Skin epidermis (tissue), 12 donors: ENCODE measurements around the gene XKR7.
"Not testable (repeated sequence)": the region's sequence is repeated elsewhere in the genome, so short reads cannot be mapped to it uniquely, and the experiment has no call there.

Experiments used
- H3K27ac ChIP-seq, 21 experiments: fragments of 200-600 bp; sonication (generic) in 11 of 21; one replicate each; pipeline ENCODE4 v1.5.0; 2020; ENCODE audit warnings: mild to moderate bottlenecking in 3 of 21, inconsistent platforms in 2 of 21, moderate library complexity in 2 of 21
- H3K4me3 ChIP-seq, 7 experiments: fragments of 200-600 bp; sonication (generic) in 2 of 7; one replicate each; pipeline ENCODE4 v1.5.0; 2020; ENCODE audit warnings: inconsistent platforms in 2 of 7, mild to moderate bottlenecking in 2 of 7, moderate library complexity in 1 of 7

XKR7 gene, protein sequence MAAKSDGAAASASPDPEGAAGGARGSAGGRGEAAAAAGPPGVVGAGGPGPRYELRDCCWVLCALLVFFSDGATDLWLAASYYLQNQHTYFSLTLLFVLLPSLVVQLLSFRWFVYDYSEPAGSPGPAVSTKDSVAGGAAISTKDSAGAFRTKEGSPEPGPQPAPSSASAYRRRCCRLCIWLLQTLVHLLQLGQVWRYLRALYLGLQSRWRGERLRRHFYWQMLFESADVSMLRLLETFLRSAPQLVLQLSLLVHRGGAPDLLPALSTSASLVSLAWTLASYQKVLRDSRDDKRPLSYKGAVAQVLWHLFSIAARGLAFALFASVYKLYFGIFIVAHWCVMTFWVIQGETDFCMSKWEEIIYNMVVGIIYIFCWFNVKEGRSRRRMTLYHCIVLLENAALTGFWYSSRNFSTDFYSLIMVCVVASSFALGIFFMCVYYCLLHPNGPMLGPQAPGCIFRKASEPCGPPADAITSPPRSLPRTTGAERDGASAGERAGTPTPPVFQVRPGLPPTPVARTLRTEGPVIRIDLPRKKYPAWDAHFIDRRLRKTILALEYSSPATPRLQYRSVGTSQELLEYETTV

DNA sequence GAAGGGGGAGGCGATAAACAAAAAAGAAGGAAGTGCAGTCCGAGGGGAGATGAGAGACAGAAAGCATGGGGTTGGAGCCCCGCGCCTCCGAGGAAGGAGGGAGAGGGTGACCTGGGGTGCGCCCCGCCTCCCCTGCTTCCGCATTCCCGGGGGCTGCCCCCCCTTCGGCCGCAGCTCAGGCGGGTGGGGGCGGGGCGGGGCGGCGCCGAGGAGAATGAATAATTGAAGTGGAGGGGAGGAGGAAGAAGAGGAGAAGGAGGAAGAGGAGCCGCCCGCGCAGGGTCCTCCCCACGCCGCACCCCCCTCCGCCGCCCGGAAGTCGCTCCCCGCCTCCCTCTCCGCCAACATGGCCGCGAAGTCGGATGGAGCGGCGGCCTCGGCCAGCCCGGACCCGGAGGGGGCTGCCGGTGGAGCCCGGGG is at the start of gene XKR7:
Gene XKR7, plus strand, starts transcription at position 322 of the 420 bp plus-strand sequence. Its CDS starts 25 bp downstream, at position 347.
- H3K27ac ChIP-seq = no peak within 1 kb of the TSS
- H3K4me3 ChIP-seq = peak within 1 kb of the TSS in 2 of 7 experiments; percentile 5 to 24

DNA sequence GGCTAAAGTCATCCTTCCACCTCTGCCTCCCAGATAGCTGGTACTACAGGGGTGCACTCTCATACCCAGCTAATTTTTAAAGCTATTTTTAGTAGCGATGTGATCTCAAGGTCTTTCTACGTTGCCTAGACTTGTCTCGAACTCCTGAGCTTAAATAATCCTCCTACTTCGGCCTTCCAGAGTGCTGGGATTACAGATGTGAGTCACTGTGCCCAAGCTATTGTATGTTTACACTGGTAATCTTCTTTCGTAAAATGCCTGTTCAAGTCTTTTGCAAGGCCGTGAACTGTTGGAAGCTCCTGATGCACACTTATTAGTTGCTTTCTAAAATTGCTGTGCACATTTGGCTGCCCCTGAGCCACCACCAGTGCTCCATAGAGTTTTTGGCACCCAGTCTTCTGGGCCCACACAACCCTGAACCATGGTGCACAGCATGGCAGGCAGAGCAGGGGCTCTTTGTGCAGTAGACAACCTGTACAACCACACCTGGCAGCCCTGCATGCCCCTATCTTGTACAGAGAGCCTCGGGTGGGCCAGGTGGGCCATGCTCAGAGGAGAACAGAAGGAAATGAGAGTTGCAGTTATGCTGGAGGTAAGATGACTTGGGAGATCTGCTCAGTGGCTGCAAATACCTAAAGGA is 49.4 kb upstream of the XKR7 start:
- Histone ChIP-seq H3K27ac (no peak overlapping the region), H3K4me3 (no peak overlapping the region)

DNA sequence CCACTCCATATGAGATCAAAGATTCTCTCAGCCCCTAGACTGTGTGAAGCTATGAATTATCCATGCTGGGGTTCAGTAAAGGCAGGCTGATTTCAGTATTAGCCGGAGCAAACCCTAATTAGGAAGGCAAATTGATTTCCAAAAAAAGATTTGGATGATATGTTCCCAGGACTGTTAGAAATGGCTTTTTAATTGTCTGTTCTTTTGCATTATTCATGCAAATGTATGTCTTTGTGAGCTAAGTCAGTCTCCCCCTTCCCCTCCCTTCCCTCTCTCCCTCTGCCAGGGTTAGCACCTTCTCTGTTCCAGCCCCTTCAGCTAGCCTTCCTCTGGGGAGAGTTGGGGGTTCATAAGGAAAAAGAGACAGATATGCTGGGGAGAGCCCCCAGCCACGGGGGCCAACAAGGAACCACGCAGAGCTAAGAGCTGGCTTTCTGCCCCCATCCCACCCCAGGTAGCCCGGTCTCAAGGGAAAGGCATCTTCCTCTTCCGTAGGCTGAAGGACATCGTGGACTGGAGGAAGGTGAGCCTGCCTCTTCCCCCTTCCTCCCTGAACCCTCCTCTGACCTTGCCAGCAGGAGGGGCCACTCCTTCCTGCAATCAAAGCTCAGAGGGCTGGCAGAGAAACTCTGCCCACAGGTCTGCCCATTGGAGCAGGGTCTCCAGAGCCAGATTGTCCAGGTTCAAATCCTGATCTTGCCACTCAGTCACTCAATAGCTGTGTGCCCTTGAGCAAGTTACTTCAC is 48.4 kb upstream of the XKR7 start:
- Histone ChIP-seq H3K4me3 (no peak overlapping the region), H3K27ac (no peak overlapping the region)

DNA sequence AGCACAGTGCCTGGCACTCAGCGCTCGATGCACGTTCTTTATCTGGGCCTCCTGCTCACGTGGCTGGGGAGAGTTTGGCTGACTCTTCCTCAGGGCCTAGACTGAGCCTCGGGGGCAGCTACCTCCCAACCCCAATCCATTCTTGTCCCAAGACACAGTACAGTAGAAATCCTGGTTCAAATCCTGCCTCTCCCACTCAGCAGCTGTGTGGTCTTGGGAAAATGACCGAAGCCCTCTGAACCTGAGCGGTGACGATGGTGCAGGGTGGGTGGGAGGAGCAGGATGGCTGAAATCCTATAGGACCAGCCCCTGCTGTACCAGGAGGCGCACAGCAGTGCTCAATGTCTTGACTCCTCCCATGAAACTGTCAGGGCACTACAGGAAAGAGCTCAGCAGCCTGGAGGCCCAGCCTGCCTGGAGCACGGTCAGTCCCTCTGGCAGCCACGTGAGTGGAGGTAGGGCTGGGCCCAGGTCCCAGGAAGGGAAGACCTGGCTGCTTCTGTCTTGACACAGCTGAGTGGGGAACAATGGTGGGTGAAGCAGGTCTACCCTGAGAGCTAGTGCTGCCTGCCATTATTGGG is 47.6 kb upstream of the XKR7 start:
- no peak overlapping the region for H3K4me3 ChIP-seq
- no peak overlapping the region for H3K27ac ChIP-seq

DNA sequence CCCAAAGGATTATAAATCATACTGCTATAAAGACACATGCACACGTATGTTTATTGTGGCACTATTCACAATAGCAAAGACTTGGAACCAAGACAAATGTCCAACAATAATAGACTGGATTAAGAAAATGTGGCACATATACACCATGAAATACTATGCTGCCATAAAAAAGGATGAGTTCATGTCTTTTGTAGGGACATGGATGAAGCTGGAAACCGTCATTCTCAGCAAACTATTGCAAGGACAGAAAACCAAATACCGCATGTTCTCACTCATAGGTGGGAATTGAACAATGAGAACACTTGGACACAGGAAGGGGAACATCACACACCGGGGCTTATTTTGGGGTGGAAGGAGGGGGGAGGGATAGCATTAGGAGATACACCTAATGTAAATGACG is 46.5 kb upstream of the XKR7 start:
- not testable (repeated sequence) for H3K27ac ChIP-seq, H3K4me3 ChIP-seq

DNA sequence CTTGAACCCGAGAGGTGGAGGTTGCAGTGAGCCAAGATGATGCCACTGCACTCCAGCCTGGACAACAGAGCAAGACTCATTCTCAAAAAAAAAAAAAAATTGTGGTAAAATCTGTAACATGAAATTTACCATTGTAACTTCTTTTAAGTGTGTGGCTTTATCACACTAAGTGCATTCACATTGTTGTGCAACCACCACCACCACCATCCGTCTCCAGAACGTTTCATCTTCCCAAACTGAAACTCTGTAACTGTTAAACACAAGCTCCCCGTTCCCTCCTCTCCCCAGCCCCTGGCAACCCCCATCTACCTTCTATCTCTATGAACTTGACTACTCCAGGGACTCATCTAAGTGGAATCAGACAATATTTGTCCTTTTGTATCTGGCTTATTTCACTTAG is 45.8 kb upstream of the XKR7 start:
- H3K4me3 ChIP-seq = no peak overlapping the region
- H3K27ac ChIP-seq = no peak overlapping the region

DNA sequence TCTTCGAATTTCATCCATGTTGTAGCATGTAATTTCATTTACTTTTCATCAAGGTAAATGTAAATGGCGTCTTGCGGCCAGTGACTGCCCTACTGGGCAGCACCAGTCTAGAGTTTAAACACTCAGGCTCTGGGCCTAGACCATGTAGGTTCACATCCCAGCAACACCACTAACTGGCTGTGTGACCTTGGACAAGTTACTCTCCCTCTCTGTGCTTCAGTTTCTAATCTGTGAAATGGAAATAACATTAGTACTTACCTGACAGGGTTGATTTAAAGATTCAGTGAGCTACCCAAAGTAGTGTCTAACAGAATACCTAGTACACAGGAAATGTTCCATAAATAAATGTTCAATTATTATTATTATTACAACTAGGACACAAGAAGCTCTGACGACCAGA is 45.4 kb upstream of the XKR7 start:
- Histone ChIP-seq H3K4me3 (no peak overlapping the region), H3K27ac (no peak overlapping the region)

DNA sequence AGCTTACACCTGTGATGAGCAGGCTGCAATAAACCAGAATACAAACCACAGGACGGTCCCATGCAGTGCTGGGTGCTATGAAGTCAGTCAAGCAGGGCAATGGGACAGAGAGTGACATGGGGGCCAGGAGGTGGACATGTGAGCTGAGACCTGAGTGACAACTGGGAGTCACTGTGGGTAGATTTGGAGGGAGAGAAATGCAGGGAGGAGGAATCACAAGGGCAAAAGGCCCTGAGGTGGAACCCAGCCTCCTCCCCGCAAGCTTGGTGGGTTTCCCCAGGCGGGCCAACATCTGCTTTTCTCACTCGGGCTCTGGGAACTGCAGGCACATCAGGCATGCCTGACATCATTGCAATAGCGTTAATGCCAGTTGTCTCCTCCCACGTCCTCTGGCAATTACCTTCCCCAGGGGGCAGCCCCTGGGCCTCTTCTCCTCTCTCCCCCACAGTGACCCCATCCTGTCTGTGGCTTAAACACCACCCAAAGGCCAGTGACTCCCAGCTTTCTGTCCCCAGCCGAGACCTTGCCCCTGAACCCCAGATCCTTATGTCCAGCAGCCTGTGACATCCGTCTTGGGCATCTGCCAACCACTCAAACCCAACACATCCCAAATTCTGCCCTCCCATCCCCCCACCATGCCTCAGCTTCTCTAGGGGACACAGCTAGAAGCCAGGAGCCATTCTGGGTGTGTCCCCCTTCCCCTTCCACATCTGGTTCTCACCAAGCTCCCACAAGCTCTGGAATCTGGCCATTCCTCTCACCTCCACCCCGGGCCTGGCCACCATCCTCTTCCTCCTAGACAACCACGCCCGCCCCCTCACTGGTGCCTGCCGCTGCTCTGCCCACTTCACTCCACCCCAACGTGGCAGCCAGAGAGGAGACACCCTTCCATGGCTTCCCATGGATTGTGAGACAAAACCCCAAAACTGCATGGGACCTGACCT is 44.3 kb upstream of the XKR7 start:
- H3K27ac ChIP-seq = no peak overlapping the region
- no peak overlapping the region for H3K4me3 ChIP-seq

DNA sequence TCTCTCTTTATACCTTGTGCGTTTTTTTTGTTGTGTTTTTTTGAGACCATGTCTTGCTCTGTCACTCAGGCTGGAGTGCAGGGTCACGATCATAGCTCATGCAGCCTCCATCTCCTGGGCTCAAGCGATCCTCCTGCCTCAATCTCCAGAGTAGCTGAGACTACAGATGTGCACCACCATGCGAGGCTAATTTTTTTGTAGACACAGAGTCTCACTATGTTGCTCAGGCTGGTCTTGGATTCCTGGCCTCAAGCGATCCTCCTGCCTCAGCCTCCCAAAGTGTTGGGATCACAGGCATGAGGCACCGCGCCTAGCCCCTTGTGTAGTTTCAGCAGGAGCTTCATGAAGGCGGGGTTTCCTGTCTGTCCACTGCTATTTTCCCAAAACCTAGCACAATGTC is 43.4 kb upstream of the XKR7 start:
- H3K27ac ChIP-seq = no peak overlapping the region
- no peak overlapping the region for H3K4me3 ChIP-seq

DNA sequence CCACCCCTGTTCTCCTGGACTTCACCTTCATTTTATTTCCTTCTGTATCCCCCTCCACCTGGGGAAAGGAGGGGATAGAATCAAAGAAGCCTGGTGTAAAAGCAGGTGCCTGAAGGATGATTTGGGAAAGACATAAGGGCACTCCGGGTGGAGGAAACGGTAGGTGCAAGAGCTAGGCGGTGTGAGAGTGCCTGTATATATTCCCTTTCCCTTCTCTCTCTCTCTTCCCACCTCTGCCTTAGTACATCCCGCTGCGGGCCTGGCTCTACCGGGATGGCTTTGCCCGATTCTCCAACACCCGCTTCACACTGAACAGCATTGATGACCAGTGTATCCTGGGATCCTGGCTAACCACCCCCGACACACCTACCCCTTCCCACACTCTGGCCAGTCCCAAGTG is 42.3 kb upstream of the XKR7 start:
- Histone ChIP-seq H3K4me3 (no peak overlapping the region), H3K27ac (no peak overlapping the region)

DNA sequence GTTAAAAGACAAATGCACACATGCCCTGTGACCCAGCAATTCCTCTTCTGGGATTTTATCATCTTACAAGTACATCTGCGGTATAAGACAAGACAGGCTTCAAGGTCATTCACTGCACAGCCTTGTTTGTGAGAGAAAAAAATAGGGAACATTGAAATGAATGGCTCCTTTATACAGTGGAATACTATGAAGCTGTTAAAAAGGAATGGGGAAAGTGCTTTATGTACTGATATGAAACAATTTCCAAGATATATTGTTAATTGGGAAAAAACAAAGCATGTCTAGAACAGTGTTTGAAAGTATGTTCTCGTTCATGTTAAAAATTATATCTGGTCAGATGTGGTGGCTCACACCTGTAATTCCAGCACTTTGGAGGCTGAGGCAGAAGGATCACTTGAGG is 41.5 kb upstream of the XKR7 start:
- Histone ChIP-seq H3K4me3 (no peak overlapping the region), H3K27ac (no peak overlapping the region)

DNA sequence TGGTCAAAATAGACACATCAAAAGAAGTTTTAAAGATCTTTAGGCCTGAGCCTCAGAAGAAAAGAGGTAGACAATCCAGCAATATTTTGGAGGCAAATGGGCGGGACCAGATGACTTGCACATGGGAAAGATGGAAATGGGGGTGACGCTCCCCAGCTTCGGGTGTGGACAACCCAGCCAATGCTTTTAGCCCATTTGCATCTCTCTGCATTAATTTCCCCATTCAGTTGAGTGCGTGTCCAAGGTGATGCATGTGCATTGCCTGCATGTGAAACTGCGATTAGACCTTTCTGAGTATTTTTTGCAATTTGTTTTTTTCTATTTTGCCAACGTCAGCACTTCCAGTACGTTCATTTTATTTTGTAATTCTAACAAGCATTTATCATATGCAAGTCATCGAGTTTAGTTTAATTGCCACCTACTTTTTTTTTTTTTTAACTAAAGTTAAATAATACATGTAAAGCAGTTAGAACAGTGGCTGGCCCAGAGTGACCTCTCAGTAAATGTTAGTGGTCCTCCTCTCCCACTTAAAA is 40.3 kb upstream of the XKR7 start:
- Histone ChIP-seq H3K4me3 (no peak overlapping the region), H3K27ac (no peak overlapping the region)

DNA sequence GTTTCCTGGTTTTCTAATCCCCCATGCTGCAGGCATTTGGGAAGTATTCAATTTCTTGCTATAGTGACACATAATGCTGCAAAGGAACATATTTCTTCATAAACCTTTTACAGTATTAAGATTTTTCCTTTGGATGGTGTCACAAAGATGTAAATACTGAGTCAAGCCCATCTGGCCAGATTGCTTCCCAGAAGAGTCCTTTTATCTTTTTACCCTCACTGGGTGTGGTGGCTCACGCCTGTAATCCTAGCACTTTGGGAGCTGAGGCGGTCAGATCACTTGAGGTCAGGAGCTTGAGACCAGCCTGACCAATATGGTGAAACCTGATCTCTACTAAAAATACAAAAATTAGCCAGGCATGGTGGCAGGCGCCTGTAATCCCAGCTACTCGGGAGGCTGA is 38.3 kb upstream of the XKR7 start:
- not testable (repeated sequence) for H3K27ac ChIP-seq, H3K4me3 ChIP-seq

DNA sequence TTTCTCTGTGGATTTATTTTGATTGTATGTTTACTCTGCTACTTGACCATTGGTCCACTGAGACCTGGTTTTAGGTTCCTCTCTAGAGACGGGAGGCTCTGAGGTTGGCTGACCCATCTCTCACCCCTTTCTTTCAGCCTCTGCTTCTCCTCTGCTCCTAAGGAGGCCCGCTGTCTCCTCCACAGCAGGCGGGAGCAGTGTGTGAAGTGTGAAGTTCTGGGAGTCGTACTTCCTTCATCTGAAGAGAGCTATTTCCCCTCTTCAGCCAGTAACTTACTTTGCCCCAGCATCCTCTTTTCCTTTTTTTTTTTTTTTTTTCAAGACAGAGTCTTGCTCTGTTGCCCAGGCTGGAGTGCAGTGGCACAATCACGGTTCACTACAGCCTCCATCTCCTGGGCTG is 37.2 kb upstream of the XKR7 start:
- Histone ChIP-seq H3K27ac (no peak overlapping the region), H3K4me3 (no peak overlapping the region)

DNA sequence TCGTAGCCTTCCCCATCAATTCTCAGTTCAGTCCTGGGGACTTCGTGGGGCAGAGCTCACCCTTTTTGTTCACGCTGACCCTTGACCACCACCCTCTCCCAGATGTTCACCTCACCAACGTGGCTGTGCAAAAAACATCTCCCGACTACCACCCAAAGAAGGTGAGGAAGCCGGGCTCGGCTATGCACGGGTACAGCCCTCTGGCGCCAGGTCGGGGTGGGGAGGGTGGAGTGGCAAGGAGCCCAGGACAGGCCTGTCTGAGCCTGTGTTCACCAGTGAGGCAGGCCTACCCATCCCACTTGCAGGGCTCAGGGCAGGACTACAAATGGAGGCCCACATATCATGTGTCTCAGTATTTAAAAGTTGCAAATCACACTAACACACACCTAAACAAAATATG is 34.3 kb upstream of the XKR7 start:
- H3K4me3 ChIP-seq = no peak overlapping the region
- no peak overlapping the region for H3K27ac ChIP-seq

DNA sequence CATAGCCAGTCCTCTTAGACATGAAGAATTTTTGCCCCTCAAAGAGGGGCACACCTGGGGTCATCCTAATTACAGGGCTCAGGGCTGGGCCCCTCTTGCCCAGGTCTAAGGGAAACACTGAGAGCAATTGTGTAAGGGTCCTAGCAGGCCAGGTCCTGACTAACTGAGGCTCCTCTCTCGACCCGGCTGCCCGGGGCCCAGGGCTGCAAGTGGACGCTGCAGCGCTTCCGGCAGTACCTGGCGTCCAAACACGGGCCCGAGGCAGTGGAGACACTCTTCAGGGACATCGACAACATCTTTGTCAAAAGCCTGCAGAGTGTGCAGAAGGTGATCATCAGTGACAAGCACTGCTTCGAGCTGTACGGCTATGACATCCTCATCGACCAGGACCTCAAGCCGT is 33.5 kb upstream of the XKR7 start:
- Histone ChIP-seq H3K27ac (no peak overlapping the region), H3K4me3 (no peak overlapping the region)

DNA sequence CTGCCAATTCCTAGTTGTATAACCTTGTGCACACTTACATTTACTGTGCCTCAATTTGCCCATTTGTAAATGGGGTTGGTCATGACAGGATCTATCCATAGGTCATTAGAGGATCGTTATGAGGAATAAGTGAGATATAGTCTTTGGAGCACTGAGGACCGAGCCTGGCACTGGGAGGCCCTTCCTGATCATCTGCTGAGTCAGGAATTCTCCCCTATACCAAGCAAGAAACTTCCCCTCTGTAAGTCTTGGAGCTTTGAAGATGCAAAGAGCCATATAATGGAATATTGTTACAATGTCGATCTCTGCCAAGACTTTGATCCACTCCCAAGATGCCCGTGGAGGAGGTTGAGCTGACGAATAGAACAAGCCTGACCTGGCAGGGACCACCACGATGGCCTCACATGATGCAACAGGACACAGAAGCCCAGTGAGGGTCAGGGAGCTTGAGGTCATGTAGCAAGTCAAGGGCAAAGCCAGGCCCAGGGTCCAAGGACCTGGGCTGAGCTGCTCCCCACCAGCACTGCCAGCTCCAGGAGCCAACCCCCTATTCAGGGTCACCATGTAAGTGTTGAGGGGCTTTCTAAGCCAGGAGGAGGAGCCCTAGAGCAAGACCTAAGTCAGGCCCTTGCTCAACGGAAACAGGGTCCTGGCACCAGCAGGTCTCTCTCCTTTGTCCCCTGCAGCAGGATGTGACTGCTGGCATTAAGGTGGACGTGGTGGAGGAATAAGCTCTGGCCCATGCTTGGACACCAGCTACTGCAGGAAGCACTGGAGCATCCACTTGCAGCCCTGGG is 32.8 kb upstream of the XKR7 start:
- H3K27ac ChIP-seq = no peak overlapping the region

DNA sequence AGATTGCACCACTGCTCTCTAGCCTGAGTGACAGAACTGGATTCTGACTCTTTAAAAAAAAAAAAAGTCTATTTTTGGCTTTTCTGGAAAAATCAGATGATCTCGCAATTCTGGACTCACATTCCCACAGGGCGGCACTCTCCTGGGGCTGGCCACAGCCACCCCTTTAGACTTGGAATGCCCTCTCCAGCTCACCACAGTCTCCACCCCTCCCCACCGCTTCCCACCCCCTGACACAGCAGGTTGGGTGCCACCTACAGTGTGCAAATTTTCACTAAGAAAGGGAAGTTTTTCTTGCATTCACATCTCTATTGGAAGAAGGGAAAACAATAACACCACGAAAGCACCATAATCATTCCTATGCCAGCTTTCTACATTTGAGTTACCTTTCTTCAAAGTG is 31.5 kb upstream of the XKR7 start:
- no peak overlapping the region for H3K27ac ChIP-seq
- no peak overlapping the region for H3K4me3 ChIP-seq

More for the DNA sequence above, 32.8 kb upstream of the XKR7 start:
- no peak overlapping the region for H3K4me3 ChIP-seq
